GM19467 (cell line): Measurements from ENCODE around the gene ZNF678.
"Not testable (repeated sequence)": the region's sequence is repeated elsewhere in the genome, so short reads cannot be mapped to it uniquely, and the experiment has no call there.

ENCODE experiments used
- ATAC-seq: cut with Tn5 transposase; IDR thresholded peaks from one replicate; pipeline ENCODE4 v1.9.1; 2021; ENCODE audit warnings: mild to moderate bottlenecking, moderate library complexity; ENCODE audit not compliant: unreplicated experiment

The ZNF678 gene

DNA sequence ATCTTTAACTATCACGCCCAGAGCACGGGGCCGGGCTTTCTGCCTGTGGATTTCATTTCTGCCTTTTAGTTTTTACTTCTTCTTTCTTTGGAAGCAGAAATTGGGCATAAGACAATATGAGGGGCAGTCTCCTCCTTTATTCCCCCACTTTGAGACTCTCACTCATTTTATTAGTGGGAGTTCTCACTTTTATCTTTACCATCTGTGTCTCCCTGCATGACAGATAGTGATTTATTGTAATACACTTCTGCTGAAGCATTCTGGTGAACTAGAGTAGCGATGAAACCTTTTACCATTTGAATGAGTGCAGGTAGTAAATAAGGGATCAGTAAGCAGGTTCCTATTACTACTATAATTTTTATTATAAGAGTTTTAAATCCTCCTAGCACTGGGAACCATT is 26.4 kb downstream of the ZNF678 start:
- ATAC-seq, result not testable (repeated sequence)

DNA sequence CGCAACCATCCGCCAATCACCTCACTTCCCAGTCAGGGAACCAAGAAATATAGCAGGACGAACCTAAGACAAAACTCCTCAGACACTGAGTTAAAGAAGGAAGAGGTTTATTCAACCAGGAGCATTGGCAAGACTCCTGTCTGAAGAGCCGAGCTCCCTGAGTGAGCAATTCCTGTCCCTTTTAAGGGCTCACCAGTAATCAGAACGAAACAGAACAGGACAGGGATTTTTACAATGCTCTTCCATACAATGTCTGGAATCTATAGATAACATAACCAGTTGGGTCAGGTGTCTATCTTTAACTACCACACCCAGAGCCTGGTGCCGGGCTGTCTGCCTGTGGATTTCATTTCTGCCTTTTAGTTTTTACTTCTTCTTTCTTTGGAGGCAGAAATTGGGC is 32.9 kb downstream of the ZNF678 start:
- ATAC-seq, result not testable (repeated sequence)

DNA sequence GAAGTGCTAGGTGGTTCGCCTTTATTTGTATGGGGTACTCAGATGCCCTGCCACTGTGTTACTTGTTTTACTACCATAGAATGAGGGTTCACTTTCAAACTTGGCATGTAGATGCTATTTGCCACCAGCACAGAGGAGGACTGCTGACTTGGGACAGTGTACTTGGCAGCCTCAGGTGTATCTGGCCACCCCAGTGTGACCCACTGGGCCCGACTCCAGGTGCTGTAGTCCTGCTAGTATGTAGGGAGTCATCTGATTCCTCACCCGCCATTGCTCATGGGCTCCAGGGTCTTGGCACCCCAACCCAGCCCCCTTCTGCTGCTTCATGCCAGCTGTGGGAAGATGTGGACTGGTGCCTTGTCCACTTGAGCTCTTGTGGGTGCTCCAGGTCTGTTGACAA is 40.0 kb downstream of the ZNF678 start:
- ATAC-seq, result no peak

DNA sequence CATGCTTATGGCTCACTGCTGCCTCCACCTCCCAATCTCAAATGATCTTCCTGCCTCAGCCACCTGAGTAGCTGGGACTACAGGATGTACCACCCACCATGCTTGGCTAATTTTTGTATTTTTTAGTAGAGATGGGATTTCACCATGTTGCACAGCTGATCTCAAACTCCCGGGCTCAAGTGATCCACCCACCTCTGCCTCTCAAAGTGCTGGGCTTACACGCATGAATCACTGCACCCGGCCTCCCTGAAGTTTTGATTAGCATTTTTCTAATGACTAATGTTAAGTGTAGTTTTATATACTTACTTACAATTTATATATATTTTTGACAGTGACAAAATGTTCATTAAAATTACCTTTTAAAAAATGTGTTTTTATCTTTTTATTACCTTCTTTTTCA is 41.1 kb downstream of the ZNF678 start:
- no peak for ATAC-seq

DNA sequence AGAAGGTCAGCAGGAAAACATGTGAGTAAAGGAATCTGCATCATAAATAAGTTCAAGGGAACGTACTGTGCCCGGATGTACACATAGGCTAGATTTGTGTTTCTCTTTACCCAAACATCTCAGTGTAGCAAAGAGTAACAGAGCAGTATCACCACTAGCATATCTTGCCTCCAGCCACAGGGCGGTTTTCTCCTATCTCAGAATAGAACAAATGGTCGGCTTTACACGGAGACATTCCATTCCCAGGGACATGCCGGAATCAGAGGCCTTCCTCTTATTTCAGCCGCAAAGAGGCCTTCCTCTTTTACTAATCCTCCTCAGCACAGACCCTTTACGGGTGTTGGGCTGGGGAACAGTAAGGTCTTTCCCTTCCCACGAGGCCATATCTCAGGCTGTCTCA is 42.9 kb downstream of the ZNF678 start:
- not testable (repeated sequence) for ATAC-seq

DNA sequence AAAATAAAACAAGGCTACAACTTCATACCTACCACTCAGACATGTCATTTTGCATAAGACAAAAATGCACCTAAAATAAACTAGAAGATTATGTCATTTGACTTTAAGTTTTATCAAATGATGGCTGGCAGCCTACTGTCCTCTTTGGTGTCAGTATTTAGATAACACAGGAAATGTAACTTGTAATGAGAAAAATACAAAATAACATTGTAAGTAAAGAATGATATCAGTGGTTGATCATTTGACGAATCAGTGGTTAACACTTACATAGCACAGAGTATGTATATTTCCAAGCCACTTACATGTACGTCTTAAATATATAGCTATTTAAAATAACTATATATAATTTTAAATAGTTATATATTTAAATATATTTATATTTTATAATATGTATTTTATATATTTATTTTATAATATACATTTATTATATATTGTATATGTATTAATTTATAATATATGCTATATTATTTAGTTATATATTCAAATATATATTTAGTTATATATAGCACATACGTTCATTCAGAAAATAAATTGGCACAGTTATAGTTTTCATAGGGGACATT is 44.1 kb downstream of the ZNF678 start:
- no peak for ATAC-seq

DNA sequence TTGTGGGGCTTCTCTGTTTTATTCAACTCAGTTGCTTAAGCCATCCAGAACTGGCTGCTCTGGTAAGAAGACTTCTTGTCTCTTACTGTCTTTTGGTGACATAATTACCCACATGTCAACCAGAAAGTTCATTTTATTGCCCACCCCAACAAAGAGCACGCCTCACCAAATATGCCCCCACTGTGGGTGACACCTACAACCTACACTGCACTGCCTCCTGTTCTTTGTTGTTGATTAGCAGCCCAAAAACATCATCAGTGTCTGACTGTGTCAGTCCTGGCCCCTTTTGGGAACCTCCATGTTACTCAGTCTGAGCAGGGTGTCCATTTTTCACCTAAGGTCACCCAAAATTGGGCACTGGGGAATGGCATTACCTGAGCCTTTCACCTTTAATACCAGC is 49.3 kb downstream of the ZNF678 start:
- no peak for ATAC-seq

DNA sequence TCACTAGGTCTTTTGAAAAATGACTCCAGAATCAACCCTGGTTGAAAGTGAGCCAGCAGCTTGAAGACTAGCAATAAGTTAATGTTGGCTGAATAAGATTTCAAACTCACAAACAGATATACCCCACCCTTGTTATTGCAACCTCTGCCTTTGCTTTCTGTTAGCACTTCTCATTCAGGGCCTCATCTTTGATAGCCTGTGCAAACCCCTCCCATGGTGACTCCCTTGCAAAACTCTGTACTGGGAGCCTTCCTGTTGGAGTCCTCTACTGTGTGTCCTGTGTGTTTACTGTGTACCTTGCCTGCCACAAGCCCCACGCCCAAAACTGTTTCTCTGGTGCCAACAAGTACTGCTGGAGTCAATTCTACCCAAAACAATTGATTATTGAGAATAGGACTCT is 50.2 kb downstream of the ZNF678 start:
- ATAC-seq, result no peak

DNA sequence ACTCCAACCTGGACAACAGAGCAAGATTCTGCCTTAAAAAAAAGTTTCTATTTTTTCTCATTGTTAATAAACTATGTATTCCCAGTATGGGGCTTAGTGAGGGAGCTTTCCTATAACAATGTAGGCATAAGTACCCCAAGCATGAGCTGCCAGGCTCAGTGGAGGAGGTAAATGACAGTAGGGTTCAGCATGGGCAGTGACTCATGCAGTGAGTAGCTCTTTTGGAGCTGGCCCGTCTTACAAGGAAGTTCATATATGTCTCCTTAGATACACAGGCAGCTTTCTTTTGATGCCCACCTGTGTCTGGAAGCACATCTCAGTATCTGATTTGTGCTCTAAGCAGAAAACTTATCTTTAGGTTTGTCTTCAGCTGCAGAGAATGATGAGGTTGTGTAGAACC is 57.9 kb downstream of the ZNF678 start:
- no peak for ATAC-seq

DNA sequence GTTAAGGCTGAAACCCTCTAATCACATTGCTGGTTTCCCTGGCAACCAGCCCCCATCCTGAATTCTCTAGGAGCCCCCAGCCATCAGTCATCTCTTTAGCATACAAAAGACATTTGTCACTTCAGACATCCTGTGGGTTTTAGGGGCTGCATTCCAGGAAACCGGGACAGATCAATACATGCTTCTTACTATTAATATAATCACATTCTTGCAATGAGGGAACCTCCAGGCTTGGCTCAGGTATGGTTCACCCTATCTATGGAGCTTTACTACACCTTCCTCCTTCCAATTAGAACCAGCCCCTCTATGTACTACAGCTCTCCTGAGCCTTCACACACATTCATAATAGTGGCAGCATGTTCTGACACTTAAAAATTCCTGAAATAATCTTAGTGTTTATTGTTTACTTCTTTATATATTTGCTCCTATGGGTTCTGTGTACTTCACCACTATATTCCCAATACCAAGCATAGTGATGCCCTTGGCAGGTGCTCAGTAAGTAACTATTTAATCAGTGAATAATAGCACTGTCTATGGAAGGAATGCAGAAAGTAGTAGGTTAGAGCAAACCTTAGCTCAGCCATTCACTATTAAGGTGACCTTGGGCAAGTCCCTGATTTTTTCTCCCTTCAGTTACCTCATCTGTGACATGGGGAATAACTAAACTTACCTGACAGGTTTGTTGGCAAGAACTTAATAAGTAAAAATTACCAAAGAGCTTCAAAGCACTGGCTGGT is 59.6 kb downstream of the ZNF678 start:
- ATAC-seq, result no peak

DNA sequence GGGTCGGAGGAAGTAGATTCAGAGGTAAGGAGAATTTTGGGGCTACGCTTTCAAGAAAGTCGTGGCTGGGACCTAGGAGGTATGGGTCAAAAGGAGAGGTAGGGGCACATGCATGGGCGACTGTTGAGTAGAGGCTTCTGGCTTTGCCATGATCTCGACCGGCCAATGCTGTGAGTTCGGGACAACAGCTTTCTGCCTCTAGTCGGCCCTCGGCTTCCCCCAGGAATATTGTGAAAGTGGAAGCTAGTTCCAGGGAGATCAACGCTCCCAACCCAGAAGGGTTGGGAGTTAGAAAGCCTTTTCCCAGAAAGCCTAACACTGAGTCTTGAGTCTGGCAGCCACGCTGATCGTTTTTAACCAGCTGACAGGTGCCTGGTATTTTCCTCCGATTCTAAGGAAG is 69.0 kb downstream of the ZNF678 start:
- no peak for ATAC-seq

DNA sequence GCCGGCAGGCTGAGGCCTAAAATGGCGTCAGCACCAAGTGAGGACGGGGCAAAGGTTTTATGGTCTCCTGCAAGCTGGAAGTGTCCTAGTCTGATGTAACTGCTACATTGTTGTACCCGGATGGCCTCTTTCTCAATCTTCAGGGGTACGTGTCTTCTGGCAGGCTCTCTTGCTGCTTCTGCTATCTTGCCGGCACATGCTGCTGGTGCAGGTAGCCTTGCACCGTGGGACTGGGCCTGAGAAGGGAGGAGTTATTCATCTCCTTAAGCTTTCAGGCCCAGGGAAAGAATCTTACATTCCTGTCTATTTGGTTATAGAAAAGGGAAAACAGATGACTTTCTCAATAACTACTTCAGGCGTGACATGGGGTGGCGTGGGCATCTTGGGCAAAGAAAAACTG is 72.2 kb downstream of the ZNF678 start:
- no peak for ATAC-seq

DNA sequence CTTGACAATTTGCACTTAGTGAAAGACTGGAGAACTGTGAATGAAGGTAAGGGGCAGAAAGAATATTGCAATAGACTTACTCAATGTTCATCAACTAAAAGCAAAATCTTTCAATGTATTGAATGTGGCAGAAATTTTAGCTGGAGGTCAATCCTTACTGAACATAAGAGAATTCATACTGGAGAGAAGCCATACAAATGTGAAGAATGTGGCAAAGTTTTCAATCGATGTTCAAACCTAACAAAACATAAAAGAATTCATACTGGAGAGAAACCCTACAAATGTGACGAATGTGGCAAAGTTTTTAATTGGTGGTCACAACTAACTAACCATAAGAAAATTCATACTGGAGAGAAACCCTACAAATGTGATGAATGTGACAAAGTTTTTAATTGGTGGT is 91.1 kb downstream of the ZNF678 start:
- no peak for ATAC-seq

DNA sequence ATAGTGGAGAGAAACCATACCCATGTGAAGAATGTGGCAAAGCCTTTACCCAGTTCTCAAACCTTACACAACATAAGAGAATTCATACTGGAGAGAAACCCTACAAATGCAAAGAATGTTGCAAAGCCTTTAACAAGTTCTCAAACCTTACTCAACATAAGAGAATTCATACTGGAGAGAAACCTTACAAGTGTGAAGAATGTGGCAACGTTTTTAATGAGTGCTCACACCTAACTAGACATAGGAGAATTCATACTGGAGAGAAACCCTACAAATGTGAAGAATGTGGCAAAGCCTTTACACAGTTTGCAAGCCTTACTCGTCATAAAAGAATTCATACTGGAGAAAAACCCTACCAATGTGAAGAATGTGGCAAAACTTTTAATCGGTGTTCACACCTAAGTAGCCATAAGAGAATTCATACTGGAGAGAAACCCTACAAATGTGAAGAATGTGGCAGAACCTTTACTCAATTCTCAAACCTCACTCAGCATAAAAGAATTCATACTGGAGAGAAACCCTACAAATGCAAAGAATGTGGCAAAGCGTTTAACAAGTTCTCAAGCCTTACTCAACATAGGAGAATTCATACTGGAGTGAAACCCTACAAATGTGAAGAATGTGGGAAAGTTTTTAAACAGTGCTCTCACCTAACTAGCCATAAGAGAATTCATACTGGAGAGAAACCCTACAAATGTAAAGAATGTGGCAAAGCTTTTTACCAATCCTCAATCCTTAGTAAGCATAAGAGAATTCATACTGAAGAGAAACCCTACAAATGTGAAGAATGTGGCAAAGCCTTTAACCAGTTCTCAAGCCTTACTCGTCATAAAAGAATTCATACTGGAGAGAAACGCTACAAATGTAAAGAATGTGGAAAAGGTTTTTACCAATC is 91.7 kb downstream of the ZNF678 start:
- ATAC-seq, result no peak

DNA sequence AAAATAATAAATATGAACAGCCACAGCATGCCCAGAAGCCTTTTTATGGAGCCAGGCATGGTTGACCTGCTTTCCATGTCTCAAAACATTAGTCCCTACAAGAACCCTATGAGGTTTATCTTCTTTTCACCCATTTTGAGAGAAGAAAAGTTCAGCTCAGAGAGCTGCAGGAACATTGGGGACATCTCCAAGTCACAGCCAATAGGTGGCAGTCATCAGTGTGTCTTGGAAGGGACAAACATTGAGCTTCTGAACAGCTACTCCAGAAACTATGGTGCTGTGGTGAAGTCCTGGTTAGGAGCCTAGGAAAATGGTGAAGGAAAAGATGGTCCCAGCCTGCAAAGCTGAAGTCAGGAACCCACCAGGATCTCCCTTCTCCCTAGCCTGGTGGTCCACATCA is 98.1 kb downstream of the ZNF678 start:
- no peak for ATAC-seq

DNA sequence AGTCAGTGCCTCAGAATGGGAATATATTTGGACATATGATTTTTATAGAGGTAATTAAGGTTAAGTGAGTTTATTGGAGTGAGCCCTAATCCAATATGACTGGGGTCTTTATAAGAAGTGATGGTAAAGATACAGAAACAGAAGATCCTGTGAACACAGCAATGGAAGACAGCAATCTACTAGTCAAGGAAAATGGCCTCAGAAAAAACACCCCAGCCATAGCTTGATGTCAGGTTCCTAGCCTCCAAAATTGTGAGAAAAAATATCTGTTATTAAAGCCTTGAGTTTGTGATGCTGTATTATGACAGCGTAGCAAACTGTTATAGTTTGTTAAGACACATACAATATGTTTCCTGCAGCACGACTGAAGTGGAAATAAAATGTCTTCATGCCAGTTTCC is 99.6 kb downstream of the ZNF678 start:
- ATAC-seq, result no peak

DNA sequence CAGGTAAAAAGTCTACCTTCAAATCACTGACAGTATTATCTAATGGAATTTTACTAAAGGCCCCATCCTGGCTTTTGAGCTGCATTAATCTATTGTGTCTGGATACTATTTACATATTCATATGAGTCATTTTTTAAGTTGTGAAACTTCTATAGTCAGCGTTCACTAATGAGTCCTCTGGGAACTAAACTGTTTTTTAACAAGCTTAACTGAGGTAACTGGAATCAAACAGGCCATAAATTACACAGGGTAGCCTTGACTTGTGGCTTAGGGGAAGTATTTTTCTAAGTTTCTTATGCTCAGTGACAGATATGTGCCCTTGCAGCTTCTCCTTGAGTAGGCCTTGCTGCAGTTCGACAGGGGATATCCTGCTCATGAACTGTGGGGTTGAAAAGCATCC is 102.9 kb downstream of the ZNF678 start:
- no peak for ATAC-seq

DNA sequence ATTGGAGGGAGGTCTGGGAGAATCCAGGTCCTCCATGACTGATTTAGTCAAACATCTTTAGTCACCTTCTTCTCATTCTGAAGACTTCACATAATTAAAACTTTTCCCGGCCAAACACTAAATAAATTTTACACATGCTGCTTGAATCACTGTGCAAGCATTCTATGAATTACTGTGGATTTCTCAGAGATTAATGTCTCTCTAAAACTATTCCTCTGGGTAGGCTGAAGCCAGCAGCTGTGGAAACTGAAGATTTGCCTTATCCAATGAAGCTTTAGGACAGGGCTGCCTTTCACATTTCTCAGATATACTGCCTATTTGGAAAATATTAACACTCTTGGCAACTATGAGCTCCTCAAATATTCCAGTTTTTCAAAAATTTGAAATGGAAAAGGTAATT is 110.1 kb downstream of the ZNF678 start:
- ATAC-seq, result no peak

DNA sequence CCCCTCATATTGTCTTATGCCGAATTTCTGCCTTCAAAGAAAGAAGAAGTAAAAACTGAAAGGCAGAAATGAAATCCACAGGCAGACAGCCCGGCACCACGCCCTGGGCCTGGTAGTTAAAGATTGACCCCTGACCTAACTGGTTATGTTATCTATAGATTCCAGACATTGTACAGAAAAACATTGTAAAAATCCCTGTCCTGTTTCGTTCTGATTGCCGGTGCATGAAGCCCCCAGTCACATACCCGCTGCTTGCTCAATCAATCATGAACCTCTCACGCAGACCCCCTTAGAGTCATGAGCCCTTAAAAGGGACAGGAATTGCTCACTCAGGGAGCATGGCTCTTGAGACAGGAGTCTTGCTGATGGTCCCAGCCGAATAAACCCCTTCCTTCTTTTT is 122.5 kb downstream of the ZNF678 start:
- ATAC-seq, result no peak

DNA sequence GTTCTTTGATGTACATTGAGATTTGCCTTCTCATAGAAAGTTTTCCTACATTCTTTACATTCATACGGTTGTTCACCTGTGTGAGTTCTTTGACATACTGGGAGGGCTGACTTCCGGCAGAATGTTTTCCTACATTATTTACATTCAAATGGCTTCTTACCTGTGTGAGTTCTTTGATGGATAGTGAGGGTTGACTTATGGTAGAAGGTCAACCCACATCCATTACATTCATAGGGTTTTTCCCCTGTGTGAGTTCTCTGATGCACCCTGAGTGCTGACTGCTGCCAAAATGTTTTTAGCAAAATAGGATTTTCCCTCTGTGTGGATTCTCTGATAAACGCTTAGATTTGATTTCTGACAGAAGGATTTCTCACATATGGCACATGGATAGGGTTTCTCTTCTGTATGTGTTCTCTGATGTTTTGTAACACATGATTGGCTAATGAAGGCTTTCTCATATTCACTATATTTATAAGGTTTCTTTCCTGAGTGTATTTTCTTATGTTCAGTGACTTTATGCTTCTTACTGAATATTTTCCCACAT is 134.0 kb downstream of the ZNF678 start:
- no peak for ATAC-seq

DNA sequence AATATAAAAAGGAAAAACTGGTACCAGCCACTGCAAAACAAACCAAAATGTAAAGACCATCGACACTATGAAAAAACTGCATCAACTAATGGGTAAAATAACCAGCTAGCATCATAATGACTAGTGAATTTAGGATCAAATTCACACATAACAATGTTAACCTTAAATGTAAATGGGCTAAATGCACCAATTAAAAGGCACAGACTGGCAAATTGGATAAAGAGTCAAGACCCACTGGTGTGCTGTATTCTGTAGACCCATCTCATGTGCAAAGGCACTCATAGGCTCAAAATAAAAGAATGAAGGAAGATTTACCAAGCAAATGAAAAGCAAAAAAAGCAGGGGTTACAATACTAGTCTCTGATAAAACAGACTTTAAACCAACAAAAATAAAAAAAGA is 138.3 kb downstream of the ZNF678 start:
- not testable (repeated sequence) for ATAC-seq

DNA sequence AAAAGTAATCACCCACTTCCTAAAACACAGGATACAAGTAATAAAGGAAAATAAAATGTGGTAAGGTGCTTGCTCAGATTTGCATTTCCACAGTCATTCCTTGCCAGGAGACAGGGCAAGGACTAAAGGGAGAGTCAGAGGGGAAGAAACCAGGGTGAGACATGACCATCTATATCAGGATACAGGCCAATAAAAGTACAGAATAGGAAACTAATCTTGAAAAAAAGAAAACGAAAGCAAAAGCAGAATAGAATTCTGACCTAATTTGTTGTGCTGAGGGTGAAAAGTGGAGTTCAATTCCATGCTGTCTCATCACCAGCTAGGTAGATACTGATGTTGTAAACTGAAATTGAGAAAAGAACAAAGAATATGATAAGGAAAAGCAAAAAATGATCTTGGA is 144.5 kb downstream of the ZNF678 start:
- ATAC-seq, result no peak
